Middle frontal gyrus (tissue), 1 donor: ENCODE results near the gene KIF1A.
A peak's percentile ranks its signal among the peaks of the same experiment; 100 is the strongest.

Experiments used
- DNase-seq: peaks from one replicate; pipeline ENCODE4 v3.0.0-alpha.2; 2015; ENCODE audit warnings: low spot score; ENCODE audit errors: extremely low spot score

Gene KIF1A

GRCh38 chr2:240819858-240820606 lies at the start of gene KIF1A:
Gene KIF1A, minus strand, starts transcription at chr2:240820219. Its CDS starts 22,467 bp downstream, at chr2:240797752.
- peak; percentile 88 for DNase-seq

GRCh38 chr2:240869109-240869955 lies 49.3 kb upstream of the KIF1A start:
- DNase-seq: no peak

GRCh38 chr2:240868286-240869108 lies 48.5 kb upstream of the KIF1A start, which contains the start of gene AGXT:
Gene AGXT, plus strand, starts transcription at chr2:240868824. Its CDS starts 42 bp downstream, at chr2:240868866.
- DNase-seq: no peak

- DNase-seq: no peak
Observed at GRCh38 chr2:240865391-240865790, 45.4 kb upstream of the KIF1A start.

GRCh38 chr2:240864475-240864874 lies 44.5 kb upstream of the KIF1A start:
- no peak for DNase-seq

- no peak for DNase-seq
Observed at GRCh38 chr2:240861547-240861946, 41.5 kb upstream of the KIF1A start.

- no peak for DNase-seq
Observed at GRCh38 chr2:240858871-240859270, 38.9 kb upstream of the KIF1A start.

- no peak for DNase-seq
Observed at GRCh38 chr2:240858321-240858720, 38.3 kb upstream of the KIF1A start.

- DNase-seq: no peak
Observed at GRCh38 chr2:240857039-240858008, 37.3 kb upstream of the KIF1A start.

- no peak for DNase-seq
Observed at GRCh38 chr2:240856151-240856980, 36.3 kb upstream of the KIF1A start.

- no peak for DNase-seq
Observed at GRCh38 chr2:240855670-240856069, 35.7 kb upstream of the KIF1A start.

GRCh38 chr2:240852671-240853314 lies 32.8 kb upstream of the KIF1A start:
- DNase-seq: no peak

GRCh38 chr2:240851078-240851991 lies 31.3 kb upstream of the KIF1A start:
- DNase-seq: peak; percentile 68

GRCh38 chr2:240850756-240851077 lies 30.7 kb upstream of the KIF1A start:
- no peak for DNase-seq

- DNase-seq: no peak
Observed at GRCh38 chr2:240850026-240850425, 30.0 kb upstream of the KIF1A start.

GRCh38 chr2:240848900-240849680 lies 29.1 kb upstream of the KIF1A start:
- no peak for DNase-seq

GRCh38 chr2:240847817-240848216 lies 27.8 kb upstream of the KIF1A start:
- no peak for DNase-seq
